VCaP (cell line): ENCODE data around the gene PCDH9.
"Not testable (repeated sequence)": the region's sequence is repeated elsewhere in the genome, so short reads cannot be mapped to it uniquely, and the experiment has no call there.

Source experiments
- H3K27ac ChIP-seq: fragments of 450-650 bp; 2 replicates; pipeline ENCODE4 v1.5.1; 2017
- TF ChIP-seq, protein P1 (sequence below): fragments of 450-650 bp; conservative IDR thresholded peaks from 2 replicates; pipeline ENCODE4 v1.5.1; 2017; ENCODE audit warnings: mild to moderate bottlenecking, moderate library complexity

Gene PCDH9

GRCh38 chr13:67117010-67117550 lies 113.1 kb downstream of the PCDH9 start:
- TF ChIP-seq, protein P1, sequence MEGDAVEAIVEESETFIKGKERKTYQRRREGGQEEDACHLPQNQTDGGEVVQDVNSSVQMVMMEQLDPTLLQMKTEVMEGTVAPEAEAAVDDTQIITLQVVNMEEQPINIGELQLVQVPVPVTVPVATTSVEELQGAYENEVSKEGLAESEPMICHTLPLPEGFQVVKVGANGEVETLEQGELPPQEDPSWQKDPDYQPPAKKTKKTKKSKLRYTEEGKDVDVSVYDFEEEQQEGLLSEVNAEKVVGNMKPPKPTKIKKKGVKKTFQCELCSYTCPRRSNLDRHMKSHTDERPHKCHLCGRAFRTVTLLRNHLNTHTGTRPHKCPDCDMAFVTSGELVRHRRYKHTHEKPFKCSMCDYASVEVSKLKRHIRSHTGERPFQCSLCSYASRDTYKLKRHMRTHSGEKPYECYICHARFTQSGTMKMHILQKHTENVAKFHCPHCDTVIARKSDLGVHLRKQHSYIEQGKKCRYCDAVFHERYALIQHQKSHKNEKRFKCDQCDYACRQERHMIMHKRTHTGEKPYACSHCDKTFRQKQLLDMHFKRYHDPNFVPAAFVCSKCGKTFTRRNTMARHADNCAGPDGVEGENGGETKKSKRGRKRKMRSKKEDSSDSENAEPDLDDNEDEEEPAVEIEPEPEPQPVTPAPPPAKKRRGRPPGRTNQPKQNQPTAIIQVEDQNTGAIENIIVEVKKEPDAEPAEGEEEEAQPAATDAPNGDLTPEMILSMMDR, result no peak
- no peak overlapping the region for H3K27ac ChIP-seq

- TF ChIP-seq, protein P1, result no peak
- H3K27ac ChIP-seq, result no peak overlapping the region
Observed at GRCh38 chr13:67107979-67108378, 122.2 kb downstream of the PCDH9 start.

DNA sequence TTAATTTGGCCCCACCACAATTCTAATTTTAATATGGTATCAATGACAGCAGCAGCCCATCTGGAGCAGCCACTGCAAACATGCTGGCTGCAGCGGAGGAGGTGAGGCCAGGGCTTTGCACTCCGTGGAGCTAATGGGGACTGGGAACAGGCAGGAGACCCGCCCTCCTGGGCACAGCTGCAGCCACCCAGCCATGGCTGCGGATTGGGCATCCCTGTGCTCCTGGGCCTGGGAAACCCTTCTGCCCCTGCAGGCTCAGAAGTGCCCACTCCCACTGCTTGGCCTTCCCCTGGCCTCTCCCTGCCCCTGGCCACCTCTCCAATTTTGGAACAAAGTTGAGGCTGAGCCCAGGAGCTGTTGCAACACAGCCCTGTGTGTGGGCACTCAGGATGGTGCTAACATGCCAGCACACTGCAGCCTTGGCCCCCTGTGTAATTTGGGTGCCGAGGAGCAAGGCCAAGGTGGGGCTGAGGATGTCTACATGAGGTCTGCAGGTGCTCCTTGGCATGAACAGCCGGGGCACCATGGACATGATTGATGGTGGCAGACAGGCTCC lies 123.6 kb downstream of the PCDH9 start:
- TF ChIP-seq, protein P1, result no peak

DNA sequence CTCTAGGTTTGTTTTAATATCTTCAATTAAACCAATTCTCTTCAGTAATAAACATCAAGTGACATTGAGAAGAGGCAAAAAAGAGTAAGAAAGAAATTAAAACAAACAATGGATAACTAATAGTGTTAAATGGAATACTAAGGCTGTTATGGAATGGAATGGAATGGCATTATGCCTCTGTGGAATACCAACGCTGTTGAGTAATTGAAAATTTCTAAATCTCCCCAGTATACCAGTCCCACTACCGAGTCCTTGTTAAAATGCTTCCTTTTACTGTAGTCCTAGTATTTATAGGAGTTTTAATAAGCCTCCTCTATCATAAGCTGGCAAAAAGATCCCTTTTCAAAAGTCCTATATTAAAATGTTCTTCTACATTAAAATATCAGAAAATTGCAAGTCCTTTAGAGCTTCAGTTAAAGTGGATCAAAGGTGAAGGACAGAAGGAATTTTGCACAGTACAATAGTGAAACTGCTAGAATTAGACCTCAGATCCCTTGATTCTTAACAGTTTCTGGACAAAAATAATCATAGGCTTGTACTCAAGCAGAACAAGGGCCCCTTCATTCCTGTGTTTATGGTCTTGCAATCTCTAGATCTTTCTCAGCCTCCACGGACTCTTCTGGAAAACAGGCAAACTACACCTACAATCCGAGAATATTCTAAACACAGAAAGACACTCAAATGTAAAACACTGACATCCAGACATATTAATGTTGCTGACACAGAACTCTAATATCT lies 128.2 kb downstream of the PCDH9 start:
- TF ChIP-seq, protein P1, result no peak
- no peak overlapping the region for H3K27ac ChIP-seq

More for the DNA sequence above, 123.6 kb downstream of the PCDH9 start:
- no peak overlapping the region for H3K27ac ChIP-seq

GRCh38 chr13:67100730-67101129 lies 129.4 kb downstream of the PCDH9 start:
- H3K27ac ChIP-seq, result no peak overlapping the region
- TF ChIP-seq, protein P1, result no peak

- no peak overlapping the region for H3K27ac ChIP-seq
- TF ChIP-seq, protein P1, result no peak
Observed at GRCh38 chr13:67099494-67099893, 130.6 kb downstream of the PCDH9 start.

- no peak overlapping the region for H3K27ac ChIP-seq
- TF ChIP-seq, protein P1, result no peak
Observed at GRCh38 chr13:67097892-67098452, 132.2 kb downstream of the PCDH9 start.

- not testable (repeated sequence) for H3K27ac ChIP-seq
Observed at GRCh38 chr13:67096893-67097292, 133.2 kb downstream of the PCDH9 start.
